Endothelial cell (in vitro differentiated cells): Measurements from ENCODE around the gene ATP6V0B. TPM values are rescaled to one million over a fixed set of nuclear protein-coding genes. Genes with fewer than 3 reads are reported as not detected.

ENCODE experiments used
- DNase-seq: peaks from one replicate; pipeline ENCODE4 v3.0.0; 2021; ENCODE audit warnings: low spot score
- H3K27ac Mint-ChIP-seq: one replicate; pipeline ENCODE4 v1.8.0; 2021; ENCODE audit warnings: mixed read lengths, inconsistent platforms; ENCODE audit not compliant: unreplicated experiment
- H3K27me3 Mint-ChIP-seq: one replicate; pipeline ENCODE4 v1.8.0; 2021; ENCODE audit warnings: mild to moderate bottlenecking, moderate library complexity, mixed read lengths, inconsistent platforms; ENCODE audit not compliant: unreplicated experiment
- H3K36me3 Mint-ChIP-seq: one replicate; pipeline ENCODE4 v1.8.0; 2021; ENCODE audit warnings: mild to moderate bottlenecking, low read depth, mixed read lengths, inconsistent platforms; ENCODE audit not compliant: unreplicated experiment
- H3K4me1 Mint-ChIP-seq: one replicate; pipeline ENCODE4 v1.8.0; 2021; ENCODE audit warnings: mild to moderate bottlenecking, mixed read lengths, inconsistent platforms; ENCODE audit not compliant: unreplicated experiment
- H3K4me3 Mint-ChIP-seq: one replicate; pipeline ENCODE4 v1.8.0; 2021; ENCODE audit warnings: mild to moderate bottlenecking, mixed read lengths, inconsistent platforms; ENCODE audit not compliant: unreplicated experiment
- H3K9me3 Mint-ChIP-seq: one replicate; pipeline ENCODE4 v1.8.0; 2021; ENCODE audit warnings: mixed read lengths, inconsistent platforms; ENCODE audit not compliant: unreplicated experiment
- total RNA-seq: library from RNA; stranded (reverse); fragmentation: NEBNext Ultra II Directional; extraction: Animal tissue kit (Norgen Biotek cat#: 25700); gene quantifications from one replicate; pipeline ENCODE4 v1.2.1, GENCODE V29; 2021; ENCODE audit not compliant: unreplicated experiment
- TF ChIP-seq, protein P1 (sequence below): fragments of 200-600 bp; sonication (generic); IDR thresholded peaks from one replicate; pipeline ENCODE4 v1.5.0; 2021; ENCODE audit warnings: antibody characterized with exemption; ENCODE audit not compliant: unreplicated experiment

ATP6V0B gene
- total RNA-seq, 1 donor from 2014 or later, result 94.5 TPM

DNA sequence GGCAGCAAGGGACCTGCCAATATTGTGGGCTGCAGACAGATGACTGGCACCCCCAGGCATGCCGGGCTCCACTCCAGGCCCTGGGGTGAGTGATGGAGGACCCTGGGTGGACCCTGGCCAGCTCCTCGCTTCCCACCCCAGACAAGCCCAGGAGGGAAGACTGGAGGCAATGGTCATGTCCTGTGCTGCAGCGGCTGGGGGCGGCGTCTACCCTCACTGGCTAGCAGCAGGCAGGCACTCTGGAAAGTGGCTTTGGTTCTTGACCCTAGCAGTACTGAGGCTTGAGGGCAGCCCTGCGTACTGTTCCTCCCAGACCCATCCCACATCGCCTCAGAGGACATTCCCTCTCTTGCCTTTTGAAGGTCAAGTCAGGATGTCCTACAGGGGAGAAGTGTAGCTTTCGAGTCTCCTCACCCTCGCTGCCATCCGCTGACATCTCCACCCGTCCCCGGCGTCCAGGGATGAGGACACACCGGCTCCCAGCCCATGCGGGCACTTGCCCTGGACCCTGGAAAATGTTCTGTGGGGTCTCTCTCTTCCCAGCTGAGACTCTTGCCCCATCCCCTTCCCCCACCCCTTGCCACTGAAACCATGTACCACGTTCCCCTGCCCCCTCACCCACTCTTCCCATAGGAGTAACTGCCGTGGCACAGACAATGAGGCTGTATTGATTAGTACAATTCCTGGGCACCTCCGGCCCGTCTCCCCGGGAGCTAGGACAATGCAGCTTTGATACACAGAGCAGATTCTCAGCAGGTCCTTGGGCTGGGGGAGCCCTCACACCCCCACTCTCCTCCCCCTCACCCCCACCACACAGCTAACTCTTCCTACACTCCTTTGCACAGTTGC, 41.5 kb downstream of the ATP6V0B start:
- H3K4me3 Mint-ChIP-seq, result no peak overlapping the region
- no peaks in the 10 kb centered on the region for H3K9me3 Mint-ChIP-seq
- DNase-seq, result no peak
- peaks cover 4% of the 10 kb centered on the region for H3K4me1 Mint-ChIP-seq
- TF ChIP-seq, protein P1, sequence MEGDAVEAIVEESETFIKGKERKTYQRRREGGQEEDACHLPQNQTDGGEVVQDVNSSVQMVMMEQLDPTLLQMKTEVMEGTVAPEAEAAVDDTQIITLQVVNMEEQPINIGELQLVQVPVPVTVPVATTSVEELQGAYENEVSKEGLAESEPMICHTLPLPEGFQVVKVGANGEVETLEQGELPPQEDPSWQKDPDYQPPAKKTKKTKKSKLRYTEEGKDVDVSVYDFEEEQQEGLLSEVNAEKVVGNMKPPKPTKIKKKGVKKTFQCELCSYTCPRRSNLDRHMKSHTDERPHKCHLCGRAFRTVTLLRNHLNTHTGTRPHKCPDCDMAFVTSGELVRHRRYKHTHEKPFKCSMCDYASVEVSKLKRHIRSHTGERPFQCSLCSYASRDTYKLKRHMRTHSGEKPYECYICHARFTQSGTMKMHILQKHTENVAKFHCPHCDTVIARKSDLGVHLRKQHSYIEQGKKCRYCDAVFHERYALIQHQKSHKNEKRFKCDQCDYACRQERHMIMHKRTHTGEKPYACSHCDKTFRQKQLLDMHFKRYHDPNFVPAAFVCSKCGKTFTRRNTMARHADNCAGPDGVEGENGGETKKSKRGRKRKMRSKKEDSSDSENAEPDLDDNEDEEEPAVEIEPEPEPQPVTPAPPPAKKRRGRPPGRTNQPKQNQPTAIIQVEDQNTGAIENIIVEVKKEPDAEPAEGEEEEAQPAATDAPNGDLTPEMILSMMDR, result no peak
- no peak overlapping the region for H3K27ac Mint-ChIP-seq
- H3K36me3 Mint-ChIP-seq, result no peaks in the 10 kb centered on the region
- H3K27me3 Mint-ChIP-seq, result peaks cover 5% of the 10 kb centered on the region

DNA sequence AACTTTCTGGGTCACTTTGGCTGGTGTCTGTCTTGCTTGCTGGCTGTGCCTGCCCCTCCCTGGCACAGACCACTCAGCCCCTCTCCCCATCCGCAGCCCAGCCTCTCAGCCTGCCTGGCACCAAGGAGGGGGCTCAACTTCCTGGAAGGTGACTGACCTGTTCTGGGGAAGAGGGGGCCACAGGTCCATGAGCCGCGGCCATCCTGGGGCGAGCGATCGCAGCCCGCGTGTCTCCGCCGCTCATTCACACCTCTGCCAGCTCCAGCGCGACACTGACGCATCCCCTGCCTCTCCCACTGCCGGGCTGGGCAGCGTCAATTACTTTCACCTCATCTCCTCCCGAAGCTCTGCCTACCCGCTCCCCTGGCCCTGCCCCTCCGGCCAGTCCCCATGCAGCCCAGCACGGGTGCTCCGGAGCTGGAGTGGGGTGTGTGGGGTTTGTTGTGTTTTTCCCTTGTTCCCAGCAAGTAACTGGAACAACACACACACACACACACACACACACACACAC, 42.2 kb downstream of the ATP6V0B start:
- Mint-ChIP-seq H3K27me3 (peaks cover 4% of the 10 kb centered on the region), H3K36me3 (no peaks in the 10 kb centered on the region), H3K9me3 (no peaks in the 10 kb centered on the region), H3K4me3 (no peak overlapping the region), H3K4me1 (peaks cover 4% of the 10 kb centered on the region), H3K27ac (no peak overlapping the region)
- TF ChIP-seq, protein P1, result no peak
- DNase-seq, result no peak

DNA sequence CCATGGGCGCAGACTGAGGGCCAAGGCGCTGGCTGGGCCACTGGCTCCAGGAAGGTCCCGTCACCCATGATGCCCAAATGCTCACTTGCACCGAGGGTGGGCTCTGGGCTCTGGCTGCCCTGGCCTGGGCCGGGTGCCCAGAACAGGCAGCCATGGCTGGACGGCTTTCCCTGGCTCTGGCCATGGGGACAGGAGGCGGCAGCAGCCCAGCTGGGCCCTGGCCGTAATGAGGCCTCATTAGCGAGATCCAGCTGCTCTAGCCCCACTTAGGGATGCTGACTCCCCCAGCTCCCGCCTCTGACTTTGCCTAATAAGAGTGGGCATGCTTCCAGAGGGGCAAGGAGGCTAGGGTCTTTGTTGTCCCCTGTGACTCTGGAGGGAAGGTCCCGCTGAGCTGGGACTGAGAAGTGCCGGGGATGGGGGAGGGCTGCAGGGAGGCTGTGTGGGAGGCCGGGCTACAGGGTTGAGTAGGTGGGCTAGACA, 44.7 kb downstream of the ATP6V0B start:
- no peaks in the 10 kb centered on the region for H3K9me3 Mint-ChIP-seq
- no peak for DNase-seq
- no peak overlapping the region for H3K4me3 Mint-ChIP-seq
- no peaks in the 10 kb centered on the region for H3K27me3 Mint-ChIP-seq
- peaks cover 4% of the 10 kb centered on the region for H3K4me1 Mint-ChIP-seq
- TF ChIP-seq, protein P1, result no peak
- no peak overlapping the region for H3K27ac Mint-ChIP-seq
- H3K36me3 Mint-ChIP-seq, result no peaks in the 10 kb centered on the region

DNA sequence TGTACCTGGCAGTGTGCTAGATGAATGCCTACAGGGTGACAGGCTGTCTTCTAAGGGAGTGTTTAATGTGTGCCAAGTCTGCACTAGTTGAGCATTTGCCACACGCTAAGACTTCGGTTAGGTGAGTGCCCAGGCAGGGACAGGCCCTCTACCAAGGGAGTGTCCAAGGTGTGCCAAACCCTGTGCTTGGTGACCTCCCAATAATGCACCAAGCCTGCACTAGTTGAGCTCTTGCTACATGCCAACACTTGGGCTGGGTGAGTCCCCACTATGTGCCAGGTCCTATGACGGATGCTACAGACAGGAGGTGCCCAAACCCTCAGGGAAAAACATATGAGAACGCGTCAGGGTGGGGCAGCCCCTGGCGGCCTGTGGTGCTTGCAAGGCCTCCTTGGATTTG, 45.7 kb downstream of the ATP6V0B start:
- H3K27ac Mint-ChIP-seq, result no peak overlapping the region
- TF ChIP-seq, protein P1, result no peak
- H3K4me3 Mint-ChIP-seq, result no peak overlapping the region
- H3K27me3 Mint-ChIP-seq, result no peaks in the 10 kb centered on the region
- H3K9me3 Mint-ChIP-seq, result no peaks in the 10 kb centered on the region
- no peak for DNase-seq
- peaks cover 4% of the 10 kb centered on the region for H3K4me1 Mint-ChIP-seq
- H3K36me3 Mint-ChIP-seq, result no peaks in the 10 kb centered on the region

DNA sequence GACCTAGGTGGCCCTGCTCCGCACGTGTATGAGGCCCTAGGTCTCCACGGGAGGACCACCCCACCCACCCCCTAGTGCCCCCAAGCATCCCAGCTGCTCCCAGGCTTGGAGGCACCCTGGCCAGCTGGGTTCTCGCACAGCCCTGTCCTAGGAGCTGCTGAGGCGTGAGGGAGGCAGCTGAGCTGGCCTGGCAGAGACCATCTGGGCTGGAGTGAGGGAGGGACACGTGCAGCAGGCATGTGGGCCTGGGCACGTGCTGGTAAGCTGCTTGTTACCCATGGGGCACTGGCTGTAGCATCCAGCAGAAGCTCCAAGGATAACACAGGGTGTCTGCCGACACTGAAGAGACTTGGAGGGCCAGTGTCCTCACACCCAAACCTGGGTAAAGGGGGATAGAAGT, 46.4 kb downstream of the ATP6V0B start:
- no peak for DNase-seq
- TF ChIP-seq, protein P1, result no peak
- Mint-ChIP-seq H3K36me3 (no peaks in the 10 kb centered on the region), H3K4me3 (no peak overlapping the region), H3K9me3 (no peaks in the 10 kb centered on the region), H3K27me3 (no peaks in the 10 kb centered on the region), H3K27ac (no peak overlapping the region), H3K4me1 (peaks cover 4% of the 10 kb centered on the region)
